Measurements from ENCODE around the gene EEIG2.

The EEIG2 gene

GRCh38 chr1:108585313-108585712 lies 25.4 kb downstream of the EEIG2 start:
- no peak for DNase-seq

GRCh38 chr1:108590441-108590840 lies 30.5 kb downstream of the EEIG2 start:
- DNase-seq = no peak

- no peak for DNase-seq
These were observed 31.1 kb downstream of the EEIG2 start for GRCh38 chr1:108590957-108591356.

GRCh38 chr1:108591466-108591865 lies 31.6 kb downstream of the EEIG2 start:
- DNase-seq = no peak

GRCh38 chr1:108592030-108592759 lies 32.3 kb downstream of the EEIG2 start:
- no peak for DNase-seq

GRCh38 chr1:108593448-108593847 lies 33.5 kb downstream of the EEIG2 start:
- no peak for DNase-seq

GRCh38 chr1:108595507-108595906 lies 35.6 kb downstream of the EEIG2 start:
- DNase-seq = no peak

GRCh38 chr1:108597041-108597440 lies 37.1 kb downstream of the EEIG2 start:
- no peak for DNase-seq

GRCh38 chr1:108598340-108598739 lies 38.4 kb downstream of the EEIG2 start:
- DNase-seq = no peak

GRCh38 chr1:108600504-108600903 lies 40.6 kb downstream of the EEIG2 start:
- DNase-seq = no peak

- no peak for DNase-seq
These were observed 42.0 kb downstream of the EEIG2 start for GRCh38 chr1:108601708-108602410.

GRCh38 chr1:108605633-108606032 lies 45.7 kb downstream of the EEIG2 start:
- DNase-seq = no peak

GRCh38 chr1:108606478-108606877 lies 46.6 kb downstream of the EEIG2 start:
- DNase-seq = no peak

GRCh38 chr1:108609483-108610049 lies 49.7 kb downstream of the EEIG2 start:
- DNase-seq = no peak
